HepG2 (cell line): Measurements from ENCODE around the gene DAO. TPM values are rescaled to one million over a fixed set of nuclear protein-coding genes. Genes with fewer than 3 reads are reported as not detected.

Experiments
- ATM ChIP-seq: fragments of 450-650 bp; IDR thresholded peaks from 2 replicates; pipeline ENCODE4 v1.7.1; 2017; ENCODE audit warnings: mild to moderate bottlenecking, borderline replicate concordance
- CSRNP1 ChIP-seq: sonication (generic); formaldehyde crosslinking; IDR thresholded peaks from 2 replicates; pipeline ENCODE4 v1.8.1; 2023; ENCODE audit warnings: mild to moderate bottlenecking, missing genetic modification reagents
- EED ChIP-seq: sonication (generic); formaldehyde crosslinking; IDR thresholded peaks from 2 replicates; pipeline ENCODE4 v1.5.0; 2020; ENCODE audit warnings: mild to moderate bottlenecking, missing genetic modification reagents
- FIP1L1 ChIP-seq: fragments of 200-400 bp; formaldehyde crosslinking; IDR thresholded peaks from 2 replicates; pipeline ENCODE4 v1.6.1; 2018; ENCODE audit warnings: low read depth, mild to moderate bottlenecking, low read length, moderate library complexity, borderline replicate concordance; ENCODE audit not compliant: insufficient read depth
- GABPA ChIP-seq, 2 experiments: IDR thresholded peaks; 2 replicates each; pipeline ENCODE4 v1.6.1; 2011 to 2016; ENCODE audit warnings: low read depth in 2 of 2, low read length in 1 of 2, missing biosample characterization in 1 of 2, missing genetic modification characterization in 1 of 2
- GATAD2A ChIP-seq: IDR thresholded peaks from 2 replicates; pipeline ENCODE4 v1.6.1; 2016
- GTF2F1 ChIP-seq: fragments of 150-350 bp; IDR thresholded peaks from 2 replicates; pipeline ENCODE4 v1.6.1; 2014; ENCODE audit warnings: low read length
- HNF4G ChIP-seq, 2 experiments: sonication (generic) in 1 of 2; formaldehyde crosslinking in 1 of 2; IDR thresholded peaks; 2 replicates each; pipeline versions ENCODE4 v1.4.0 to v1.6.1; 2011 to 2020; ENCODE audit warnings: borderline replicate concordance in 2 of 2, low read depth in 2 of 2, mild to moderate bottlenecking in 2 of 2, low read length in 1 of 2, missing genetic modification reagents in 1 of 2, moderate library complexity in 1 of 2
- NFIC ChIP-seq: IDR thresholded peaks from 2 replicates; pipeline ENCODE4 v1.6.1; 2012; ENCODE audit warnings: mild to moderate bottlenecking, low read length, inconsistent platforms
- NR2C2 ChIP-seq: sonication (generic); formaldehyde crosslinking; IDR thresholded peaks from 2 replicates; pipeline ENCODE4 v1.4.0; 2020; ENCODE audit warnings: missing genetic modification reagents, mild to moderate bottlenecking, moderate library complexity, borderline replicate concordance
- PAX8 ChIP-seq: sonication (generic); formaldehyde crosslinking; IDR thresholded peaks from 2 replicates; pipeline ENCODE4 v1.8.0; 2022; ENCODE audit warnings: mild to moderate bottlenecking, missing genetic modification reagents, borderline replicate concordance
- REXO4 ChIP-seq: sonication (generic); formaldehyde crosslinking; IDR thresholded peaks from 2 replicates; pipeline ENCODE4 v1.8.0; 2022; ENCODE audit warnings: missing genetic modification reagents, mild to moderate bottlenecking, borderline replicate concordance
- TCF7 ChIP-seq: sonication (generic); IDR thresholded peaks from 2 replicates; pipeline ENCODE4 v1.6.1; 2016; ENCODE audit warnings: antibody characterized with exemption, low read depth
- WIZ ChIP-seq: sonication (generic); formaldehyde crosslinking; IDR thresholded peaks from 2 replicates; pipeline ENCODE4 v1.5.1; 2020; ENCODE audit warnings: mild to moderate bottlenecking, missing genetic modification reagents
- XRCC5 ChIP-seq: fragments of 200-400 bp; formaldehyde crosslinking; optimal IDR thresholded peaks from 2 replicates; pipeline ENCODE3; 2017; ENCODE audit warnings: mild to moderate bottlenecking, low read length
- ZBTB21 ChIP-seq: sonication (generic); formaldehyde crosslinking; IDR thresholded peaks from 2 replicates; pipeline ENCODE4 v1.4.0; 2020; ENCODE audit warnings: missing genetic modification reagents
- ZFP41 ChIP-seq: sonication (generic); formaldehyde crosslinking; IDR thresholded peaks from 2 replicates; pipeline ENCODE4 v1.4.0; 2020; ENCODE audit warnings: mild to moderate bottlenecking, missing genetic modification reagents, borderline replicate concordance
- ZHX2 ChIP-seq, 2 experiments: sonication (generic) in 1 of 2; formaldehyde crosslinking in 1 of 2; IDR thresholded peaks; 2 replicates each; pipeline versions ENCODE4 v1.6.1 to v1.9.0; 2014 to 2022; ENCODE audit warnings: antibody characterized with exemption in 1 of 2, borderline replicate concordance in 1 of 2, inconsistent platforms in 1 of 2, low read depth in 1 of 2, missing genetic modification reagents in 1 of 2
- ZKSCAN8 ChIP-seq: IDR thresholded peaks from 2 replicates; pipeline ENCODE4 v1.6.1; 2016; ENCODE audit warnings: borderline replicate concordance, missing genetic modification reagents, missing compliant biosample characterization
- ZNF264 ChIP-seq: sonication (generic); formaldehyde crosslinking; IDR thresholded peaks from 2 replicates; pipeline ENCODE4 v1.4.0; 2020; ENCODE audit warnings: missing genetic modification reagents
- ZNF570 ChIP-seq: sonication (generic); formaldehyde crosslinking; IDR thresholded peaks from 2 replicates; pipeline ENCODE4 v1.4.0; 2020; ENCODE audit warnings: mild to moderate bottlenecking, missing genetic modification reagents, borderline replicate concordance
- ZNF724P ChIP-seq: sonication (generic); formaldehyde crosslinking; IDR thresholded peaks from 2 replicates; pipeline ENCODE4 v1.8.0; 2022; ENCODE audit warnings: missing genetic modification reagents, borderline replicate concordance
- polyA plus RNA-seq, 8 experiments: library from polyadenylated mRNA; depleted of rRNA in 3 of 8; stranded (reverse) in 7 of 8; unstranded in 1 of 8; fragments of >200 nt; fragmentation: Illumina TruSeq in 4 of 8; extraction: Trizol in 4 of 8; gene quantifications; 2 replicates each; pipeline versions ENCODE4 v1.2.1 to v1.2.3, GENCODE V29; 2011 to 2016; ENCODE audit warnings: low read depth in 4 of 8, missing spikeins in 1 of 8, mixed read lengths in 1 of 8; ENCODE audit not compliant: insufficient read depth in 1 of 8
- total RNA-seq, 5 experiments: library from RNA; depleted of rRNA; stranded (reverse); fragments of >200 nt; fragmentation: Illumina TruSeq; extraction: Trizol; gene quantifications; 2 replicates each; pipeline ENCODE4 v1.2.3, GENCODE V29; 2016; ENCODE audit warnings: low read depth in 1 of 5

Gene DAO
- total and polyA plus RNA-seq, 2 of the 13 experiments (the other 11 are each of a cell fraction or from before 2014, with no cell fraction given): 0.34 to 0.82 TPM

DNA sequence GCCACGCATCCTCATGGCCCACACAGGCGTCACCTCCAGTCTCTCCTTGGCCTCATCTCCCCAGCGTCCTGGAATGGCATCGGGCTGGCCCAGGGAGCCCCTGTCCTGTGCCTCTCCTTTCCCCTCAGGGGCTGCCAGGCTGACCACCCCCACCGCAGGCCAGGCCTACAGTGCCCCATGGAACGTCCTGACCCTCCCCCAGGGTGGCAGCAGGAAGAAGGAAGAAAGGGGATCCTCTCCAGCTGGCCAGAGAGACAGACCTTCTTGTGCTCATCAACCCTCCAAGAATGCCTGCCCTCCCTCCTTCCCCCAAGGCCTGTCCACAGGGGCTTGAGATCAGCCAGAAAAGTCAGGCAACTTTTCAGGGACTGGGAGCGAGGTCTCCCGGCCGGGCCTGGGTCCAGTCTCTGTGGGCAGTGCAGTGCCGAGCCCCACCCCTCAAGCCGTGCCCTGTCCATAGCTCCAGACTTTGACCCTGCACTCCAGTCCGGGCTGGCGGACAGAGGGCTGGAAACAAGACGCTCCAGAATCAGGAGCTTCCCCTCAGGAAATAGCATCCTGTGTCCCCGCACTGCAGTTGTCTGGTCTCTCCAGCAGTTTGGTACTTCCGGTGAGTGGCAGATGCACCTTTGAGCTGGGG, at the start of gene DAO (continued):
- TF ChIP-seq REXO4 (CRISPR knock-in tag): no peak
- TF ChIP-seq XRCC5: peak; percentile 62
- TF ChIP-seq ZNF264 (CRISPR knock-in tag): 0 out of 2 replicates have a peak, but pooled peaks have one; percentile 31
- no peak for TF ChIP-seq CSRNP1 (CRISPR knock-in tag)
- TF ChIP-seq ZNF724P (CRISPR knock-in tag): no peak
- peak; percentile 83 for TF ChIP-seq HNF4G (IDR thresholded peaks at IDR 0.05; ENCODE audit: borderline replicate concordance, low read depth, low read length)
- peak; percentile 73; the same call in 1 of the 2 replicates for TF ChIP-seq HNF4G (CRISPR knock-in tag; IDR thresholded peaks at IDR 0.05; ENCODE audit: borderline replicate concordance, low read depth)
- TF ChIP-seq ZHX2 (IDR thresholded peaks at IDR 0.05; ENCODE audit: low read depth): no peak
- TF ChIP-seq ZHX2 (CRISPR knock-in tag; IDR thresholded peaks at IDR 0.05; ENCODE audit: borderline replicate concordance): no peak
- no peak for TF ChIP-seq NFIC
- peak; percentile 37; the same call in 1 of the 2 replicates for TF ChIP-seq ZFP41
- no peak for TF ChIP-seq GATAD2A (CRISPR knock-in tag)
- no peak for TF ChIP-seq TCF7
- no peak for TF ChIP-seq ZNF570 (CRISPR knock-in tag)
- TF ChIP-seq GTF2F1: no peak
- peak; percentile 57; the same call in 1 of the 2 replicates for TF ChIP-seq EED (CRISPR knock-in tag)
- peak; percentile 51; the same call in 1 of the 2 replicates for TF ChIP-seq NR2C2
- TF ChIP-seq WIZ (CRISPR knock-in tag): no peak
- no peak for TF ChIP-seq FIP1L1
- no peak for TF ChIP-seq ZBTB21 (CRISPR knock-in tag)
- TF ChIP-seq ZKSCAN8 (CRISPR knock-in tag): no peak
- TF ChIP-seq GABPA (IDR thresholded peaks at IDR 0.05; ENCODE audit: low read depth, low read length): peak; percentile 33
- TF ChIP-seq GABPA (CRISPR knock-in tag; IDR thresholded peaks at IDR 0.05; ENCODE audit: low read depth): peak; percentile 68
- TF ChIP-seq PAX8 (CRISPR knock-in tag): no peak
- TF ChIP-seq ATM: no peak
